ENCODE measurements around the gene PROZ.

Gene PROZ

DNA sequence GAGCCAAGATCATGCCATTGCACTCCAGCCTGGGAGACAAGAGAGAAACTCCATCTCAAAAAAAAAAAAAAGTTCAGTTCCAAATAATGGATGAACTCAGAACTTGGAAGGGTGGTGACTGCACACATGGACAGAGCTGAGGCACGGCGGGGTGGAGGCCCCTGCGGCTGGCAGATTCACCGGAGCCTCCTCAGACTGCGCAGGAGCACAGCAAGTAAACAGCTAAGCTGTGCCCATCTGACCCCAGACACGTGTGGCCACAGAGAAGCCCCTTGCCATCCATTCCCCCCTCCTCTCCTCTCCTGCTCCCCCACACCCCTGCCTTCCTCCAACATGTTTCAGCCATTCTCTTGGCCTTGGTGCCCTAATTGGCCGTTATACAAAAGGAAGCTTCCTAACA, 15.6 kb upstream of the PROZ start:
- no peak for DNase-seq

DNA sequence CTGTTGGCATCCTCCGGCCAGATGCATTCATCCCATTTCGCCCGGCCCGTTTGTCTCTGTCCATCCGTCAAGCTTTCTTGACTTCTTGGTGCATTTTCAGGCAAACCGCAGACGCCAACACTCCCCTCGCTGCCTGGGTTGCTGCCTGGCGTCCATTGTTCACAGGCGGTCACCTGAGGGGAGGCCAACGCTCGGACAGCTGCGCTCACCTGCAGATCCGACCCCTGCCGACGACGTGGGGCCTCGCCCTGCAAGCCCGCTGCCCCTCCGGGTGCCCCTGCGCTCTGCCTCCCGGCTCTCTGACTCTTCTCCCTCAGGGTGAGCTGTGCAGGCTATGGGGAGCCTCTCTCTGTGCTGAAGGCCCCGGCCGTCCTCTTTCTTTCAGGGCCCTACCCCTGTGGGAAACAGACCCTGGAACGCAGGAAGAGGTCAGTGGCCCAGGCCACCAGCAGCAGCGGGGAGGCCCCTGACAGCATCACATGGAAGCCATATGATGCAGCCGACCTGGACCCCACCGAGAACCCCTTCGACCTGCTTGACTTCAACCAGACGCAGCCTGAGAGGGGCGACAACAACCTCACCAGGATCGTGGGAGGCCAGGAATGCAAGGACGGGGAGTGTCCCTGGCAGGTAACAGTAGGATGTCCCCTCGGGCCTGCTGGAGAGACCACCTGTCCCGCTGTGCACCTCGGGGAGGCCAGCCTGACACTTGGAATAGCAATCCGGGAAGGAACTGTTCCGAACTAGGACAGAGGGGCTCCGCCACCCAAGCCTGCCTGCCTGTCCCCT, 14.8 kb upstream of the PROZ start:
- DNase-seq = no peak

DNA sequence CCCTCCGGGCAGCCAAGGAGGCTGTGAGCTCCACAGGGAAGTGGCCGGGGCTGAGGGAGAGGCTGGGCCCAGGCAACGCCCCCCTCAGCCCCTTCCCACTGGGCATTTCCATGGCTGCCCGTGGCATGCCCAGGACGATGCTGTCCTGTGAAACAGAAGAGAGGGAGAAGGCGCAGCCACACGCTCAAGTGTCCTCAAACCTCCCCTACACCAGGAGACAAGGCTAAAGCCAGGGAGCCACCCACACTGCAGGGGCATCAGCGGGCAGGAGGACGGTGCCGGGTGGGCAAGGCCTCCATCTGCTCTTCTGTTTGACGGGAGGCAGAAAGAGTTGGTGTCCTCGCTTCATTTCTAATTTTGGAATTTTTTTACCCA, 14.2 kb upstream of the PROZ start:
- DNase-seq = no peak

DNA sequence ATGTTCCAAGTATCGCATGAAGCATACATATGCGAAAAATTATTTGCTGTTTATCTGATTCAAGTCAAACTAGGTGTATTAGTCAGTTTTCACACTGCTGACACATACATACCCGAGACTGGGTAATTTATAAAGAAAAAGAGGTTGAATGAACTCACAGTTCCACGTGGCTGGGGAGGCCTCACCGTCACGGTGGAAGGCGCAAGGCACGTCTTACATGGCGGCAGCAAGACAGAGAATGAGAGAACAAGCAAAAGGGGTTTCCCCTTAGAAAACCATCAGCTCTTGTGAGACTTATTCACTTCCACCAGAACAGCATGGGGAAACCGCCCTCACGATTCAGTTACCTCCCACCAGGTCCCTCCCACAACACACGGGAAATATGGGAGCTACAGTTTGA, 13.0 kb upstream of the PROZ start:
- DNase-seq = no peak

DNA sequence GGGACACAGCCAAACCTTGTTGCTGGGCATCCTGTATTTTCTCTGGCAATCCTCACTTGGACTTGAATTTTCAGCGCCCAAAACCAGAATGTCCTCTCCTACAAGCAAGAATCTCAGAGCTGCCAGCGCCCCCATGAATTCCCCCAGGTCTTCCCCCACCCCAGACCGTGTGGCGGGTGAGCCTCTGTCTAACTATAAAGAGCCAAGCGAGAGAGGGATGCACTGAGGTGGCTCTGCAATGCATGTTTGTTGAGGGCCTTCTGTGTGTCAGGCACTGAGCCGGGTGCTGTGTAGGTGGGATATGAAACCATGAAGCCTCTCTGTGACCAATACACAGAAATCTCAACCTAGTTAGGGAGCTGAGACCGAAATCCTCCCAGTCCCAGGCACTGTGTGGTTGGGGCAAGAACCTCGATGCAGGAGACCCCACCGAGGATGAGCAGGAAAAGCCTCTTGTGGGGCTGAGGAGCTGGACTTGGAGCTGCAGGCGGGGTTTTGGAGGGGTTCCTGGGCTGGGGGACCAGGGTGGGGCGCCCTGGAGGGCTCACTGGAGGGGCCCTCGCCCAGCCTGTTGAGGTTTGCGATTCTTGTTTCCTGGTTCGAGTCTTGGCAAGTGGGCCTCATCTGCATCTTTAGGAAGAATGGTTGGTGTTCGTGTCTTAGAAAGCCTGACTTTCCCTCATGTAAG, 12.4 kb upstream of the PROZ start:
- DNase-seq = no peak

DNA sequence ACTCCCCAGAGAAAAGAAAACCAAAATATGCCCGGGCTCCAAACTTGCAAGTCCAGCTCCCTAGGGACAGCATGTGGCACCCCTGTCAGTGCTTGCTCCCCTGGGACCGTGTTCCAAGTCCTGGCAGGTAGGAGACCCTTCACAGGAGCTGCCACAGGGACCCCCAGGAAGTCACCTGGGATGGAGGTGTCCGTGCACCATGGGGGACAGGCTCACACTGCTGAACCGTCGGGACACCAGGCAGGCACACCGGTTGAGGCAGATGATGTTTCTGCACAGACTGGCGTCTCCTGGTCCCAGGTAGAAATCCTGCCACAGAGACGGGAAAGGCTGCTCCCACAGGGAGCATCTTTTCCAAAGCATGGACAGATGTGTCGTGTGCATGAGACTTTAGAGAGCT, 11.7 kb upstream of the PROZ start:
- DNase-seq = no peak

DNA sequence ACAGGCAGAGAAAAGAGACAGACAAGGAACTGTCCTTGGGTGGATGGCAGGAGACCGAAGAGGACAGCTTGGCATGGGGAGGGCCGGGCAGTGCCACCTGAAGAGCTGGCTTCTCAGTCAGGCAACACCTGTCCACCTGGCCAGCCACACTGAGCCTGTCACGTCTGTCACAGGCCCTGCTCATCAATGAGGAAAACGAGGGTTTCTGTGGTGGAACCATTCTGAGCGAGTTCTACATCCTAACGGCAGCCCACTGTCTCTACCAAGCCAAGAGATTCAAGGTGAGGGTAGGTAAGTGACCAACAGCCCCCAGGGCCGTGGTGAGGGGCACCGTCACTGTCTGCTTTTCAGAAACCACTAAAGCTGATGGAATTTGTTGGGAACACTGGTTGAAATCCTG, 11.2 kb upstream of the PROZ start:
- DNase-seq = no peak

DNA sequence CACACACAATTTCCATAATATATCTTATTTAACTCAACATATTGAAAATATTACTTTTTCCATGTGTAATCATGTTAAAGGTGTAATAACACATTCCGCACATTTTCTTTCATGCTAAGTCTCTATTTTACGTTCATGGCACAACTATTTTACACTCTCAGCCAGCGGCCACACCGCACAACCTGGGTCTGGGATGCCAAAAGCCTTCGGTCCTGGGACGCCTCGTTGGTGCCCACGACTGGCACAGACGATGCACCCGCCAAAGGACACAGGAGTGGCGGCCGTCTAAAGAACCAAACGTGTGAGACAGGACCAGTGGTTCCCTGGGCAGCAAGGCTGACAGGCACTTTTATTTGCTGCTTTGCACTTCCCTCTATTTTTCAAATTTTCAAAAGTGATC, 10.0 kb upstream of the PROZ start:
- no peak for DNase-seq

DNA sequence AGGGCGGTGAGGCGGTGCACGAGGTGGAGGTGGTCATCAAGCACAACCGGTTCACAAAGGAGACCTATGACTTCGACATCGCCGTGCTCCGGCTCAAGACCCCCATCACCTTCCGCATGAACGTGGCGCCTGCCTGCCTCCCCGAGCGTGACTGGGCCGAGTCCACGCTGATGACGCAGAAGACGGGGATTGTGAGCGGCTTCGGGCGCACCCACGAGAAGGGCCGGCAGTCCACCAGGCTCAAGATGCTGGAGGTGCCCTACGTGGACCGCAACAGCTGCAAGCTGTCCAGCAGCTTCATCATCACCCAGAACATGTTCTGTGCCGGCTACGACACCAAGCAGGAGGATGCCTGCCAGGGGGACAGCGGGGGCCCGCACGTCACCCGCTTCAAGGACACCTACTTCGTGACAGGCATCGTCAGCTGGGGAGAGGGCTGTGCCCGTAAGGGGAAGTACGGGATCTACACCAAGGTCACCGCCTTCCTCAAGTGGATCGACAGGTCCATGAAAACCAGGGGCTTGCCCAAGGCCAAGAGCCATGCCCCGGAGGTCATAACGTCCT, 9.4 kb upstream of the PROZ start:
- no peak for DNase-seq

DNA sequence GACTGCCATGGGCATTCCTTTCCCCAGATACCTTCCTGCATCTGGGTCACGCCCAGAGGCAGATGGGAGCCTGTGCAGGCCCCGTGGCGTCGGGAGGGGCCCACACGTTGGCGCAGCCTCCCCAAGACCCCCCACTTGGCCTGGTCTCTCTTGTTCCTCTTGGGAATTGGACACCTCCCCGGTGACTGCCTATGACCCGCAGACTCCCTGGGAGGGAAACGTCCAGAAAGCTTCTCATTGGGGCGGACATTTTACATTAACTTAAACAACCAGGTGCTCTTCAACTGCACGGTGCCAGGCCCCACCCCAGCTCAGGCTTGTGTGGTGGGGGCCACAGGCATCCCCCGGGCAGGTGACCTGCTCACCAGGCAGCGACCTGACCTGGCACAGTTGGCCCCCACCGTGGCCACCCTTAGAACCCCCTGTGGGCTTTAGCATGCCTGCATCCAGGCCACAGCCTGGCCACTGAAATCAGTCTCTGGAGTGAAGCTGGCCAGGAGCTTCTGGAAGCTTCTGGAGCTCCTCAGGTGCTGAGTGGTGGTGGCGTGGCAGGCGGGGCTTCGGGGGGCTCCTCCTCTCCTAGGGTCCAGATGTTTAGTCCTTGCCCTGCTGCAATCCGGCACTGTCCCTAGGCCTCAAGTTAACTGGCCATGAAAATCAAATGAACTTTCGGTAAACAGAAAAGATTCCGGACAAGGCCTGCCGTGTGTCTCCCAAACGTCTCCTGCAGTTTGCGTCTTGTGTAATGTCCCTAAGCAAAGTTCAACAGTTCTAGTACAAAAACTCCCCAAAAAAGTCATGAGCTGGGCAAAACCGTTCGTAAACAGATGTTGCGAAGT, 8.5 kb upstream of the PROZ start:
- no peak for DNase-seq

DNA sequence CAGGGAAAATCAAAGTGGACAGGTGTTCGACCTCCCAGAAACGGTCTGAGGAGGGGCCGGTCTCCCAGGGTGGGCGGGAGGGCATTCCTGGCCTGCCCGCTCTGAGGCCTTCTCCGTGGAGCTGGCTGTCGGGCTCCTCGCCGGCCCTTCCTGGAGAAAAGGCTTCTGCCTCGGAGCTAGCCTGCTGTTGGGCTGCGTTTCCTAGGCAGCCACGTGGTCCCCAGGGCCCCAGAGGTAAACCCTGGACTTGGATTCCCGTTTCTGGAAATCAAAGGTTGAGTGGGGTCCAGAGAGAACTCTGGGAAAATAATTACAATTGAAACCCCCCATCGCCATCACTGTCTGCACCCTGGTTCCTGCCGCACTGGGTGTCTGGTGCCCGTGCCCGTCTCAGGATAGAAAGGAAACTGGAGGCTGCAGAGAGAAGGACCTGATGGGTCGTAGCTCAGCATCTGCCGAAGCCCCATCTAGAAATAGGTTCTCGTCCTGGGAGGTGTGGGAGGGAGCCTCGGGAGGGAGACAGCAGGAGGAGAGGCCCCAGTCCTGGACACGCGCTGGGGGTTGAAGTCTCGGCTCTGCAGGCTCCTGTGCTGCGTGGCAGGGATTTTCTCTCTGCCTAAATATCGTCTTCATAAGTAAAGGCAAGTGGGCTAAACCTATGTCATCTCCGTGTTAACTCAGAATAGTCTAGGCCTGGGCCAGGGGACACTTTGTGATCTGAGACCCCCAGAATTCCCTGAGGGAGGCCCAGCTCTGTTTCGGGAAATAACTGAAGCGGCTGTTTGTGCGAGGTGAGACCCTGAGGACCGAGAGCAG, 7.7 kb upstream of the PROZ start:
- DNase-seq = no peak

DNA sequence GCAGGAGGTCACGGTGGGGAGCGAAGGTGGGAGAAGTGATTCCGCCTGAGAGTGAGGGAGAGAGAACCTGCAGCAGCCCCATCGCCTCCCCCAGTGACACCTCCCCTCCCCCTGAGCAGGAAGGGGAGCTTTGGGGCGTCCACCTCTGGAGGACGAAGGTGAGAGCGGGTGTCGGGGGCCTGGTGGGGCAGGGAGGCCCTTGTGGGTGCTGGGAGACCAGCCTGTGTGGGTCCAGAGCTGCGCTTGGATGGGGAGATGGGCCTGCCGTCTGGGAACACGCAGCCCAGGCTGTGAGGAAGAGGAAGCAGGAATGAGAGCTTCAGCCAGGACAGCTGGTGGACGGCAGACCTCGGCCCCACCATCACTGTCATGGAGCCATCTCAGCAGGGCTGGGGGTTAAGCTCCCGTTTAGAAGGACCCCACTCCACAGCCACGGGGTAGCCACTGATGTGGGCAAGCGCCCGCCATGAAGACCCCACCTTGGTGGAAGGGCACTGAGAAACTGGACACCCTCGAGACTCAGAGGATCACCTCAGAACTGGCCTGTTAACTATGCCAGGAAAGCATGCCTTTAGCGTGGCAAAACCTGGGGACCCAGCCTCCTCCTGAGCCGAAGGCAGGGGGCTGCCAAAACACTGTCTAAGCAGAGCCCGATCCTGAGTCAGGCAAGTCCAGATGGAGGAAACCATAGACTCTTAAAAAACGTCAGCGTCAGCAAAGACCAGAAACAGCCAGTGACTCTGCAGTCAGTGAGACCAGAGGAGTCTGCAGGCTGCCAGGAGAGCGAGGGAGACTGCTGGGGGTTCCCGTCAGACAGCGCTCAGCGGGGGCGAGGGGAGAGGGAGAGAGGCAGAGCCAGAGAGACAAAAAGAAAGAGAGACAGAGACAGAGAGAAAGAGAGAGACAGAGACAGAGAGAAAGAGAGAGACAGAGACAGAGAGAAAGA, 6.4 kb upstream of the PROZ start:
- DNase-seq = peak; percentile 15

DNA sequence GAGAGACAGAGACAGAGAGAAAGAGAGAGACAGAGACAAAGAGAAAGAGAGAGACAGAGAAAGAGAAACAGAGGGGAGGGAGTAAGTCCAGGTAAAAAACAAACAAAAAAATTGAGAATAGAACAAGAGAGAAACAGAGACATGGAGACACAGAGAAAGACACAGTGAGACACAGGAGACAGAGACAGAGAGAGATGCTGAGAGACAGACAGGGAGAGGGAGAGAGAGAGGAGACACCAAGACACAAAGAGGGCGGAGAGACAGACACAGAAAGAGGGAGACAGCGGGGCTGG, 5.8 kb upstream of the PROZ start:
- DNase-seq = no peak

DNA sequence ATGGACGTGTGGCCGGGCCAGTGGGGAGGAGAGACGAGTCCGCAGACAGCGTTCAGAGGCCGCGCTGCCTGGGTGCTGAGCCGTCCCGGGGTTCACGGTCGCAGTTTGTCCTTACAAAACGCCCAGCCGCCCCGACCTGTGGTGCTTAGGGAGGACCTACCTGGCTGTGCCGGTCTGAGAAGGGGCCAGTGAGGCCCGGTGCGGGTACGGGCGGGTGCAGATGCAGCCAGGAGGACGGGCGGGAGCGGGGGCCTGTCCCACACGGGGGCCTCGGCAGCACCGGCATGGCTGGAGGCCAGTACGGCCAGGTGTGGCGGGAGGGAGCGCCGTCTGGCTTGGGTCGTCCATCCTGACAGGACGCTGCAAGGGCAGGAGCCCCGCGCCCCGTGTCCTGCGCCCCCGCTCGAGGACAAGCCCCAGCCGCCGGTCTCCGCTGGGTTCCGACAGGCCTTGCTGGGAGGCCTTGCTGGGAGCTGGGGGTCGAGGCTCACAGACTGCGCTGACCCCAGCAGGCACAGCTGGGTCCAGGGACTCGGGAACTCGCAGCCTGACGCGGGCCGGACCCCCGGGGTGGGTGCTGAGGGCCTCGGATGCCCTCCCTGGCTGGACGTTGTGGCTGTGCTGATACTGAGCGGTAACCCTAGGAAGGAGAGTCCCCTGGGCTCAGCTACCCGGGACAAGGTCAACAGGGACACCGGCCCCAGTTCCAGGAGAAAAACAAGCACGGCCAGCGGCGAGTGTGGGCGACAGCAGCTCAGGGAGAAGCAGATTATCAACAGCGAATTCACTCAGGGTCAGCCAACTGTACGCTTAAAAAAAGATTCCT, 5.3 kb upstream of the PROZ start:
- DNase-seq = peak; percentile 65

DNA sequence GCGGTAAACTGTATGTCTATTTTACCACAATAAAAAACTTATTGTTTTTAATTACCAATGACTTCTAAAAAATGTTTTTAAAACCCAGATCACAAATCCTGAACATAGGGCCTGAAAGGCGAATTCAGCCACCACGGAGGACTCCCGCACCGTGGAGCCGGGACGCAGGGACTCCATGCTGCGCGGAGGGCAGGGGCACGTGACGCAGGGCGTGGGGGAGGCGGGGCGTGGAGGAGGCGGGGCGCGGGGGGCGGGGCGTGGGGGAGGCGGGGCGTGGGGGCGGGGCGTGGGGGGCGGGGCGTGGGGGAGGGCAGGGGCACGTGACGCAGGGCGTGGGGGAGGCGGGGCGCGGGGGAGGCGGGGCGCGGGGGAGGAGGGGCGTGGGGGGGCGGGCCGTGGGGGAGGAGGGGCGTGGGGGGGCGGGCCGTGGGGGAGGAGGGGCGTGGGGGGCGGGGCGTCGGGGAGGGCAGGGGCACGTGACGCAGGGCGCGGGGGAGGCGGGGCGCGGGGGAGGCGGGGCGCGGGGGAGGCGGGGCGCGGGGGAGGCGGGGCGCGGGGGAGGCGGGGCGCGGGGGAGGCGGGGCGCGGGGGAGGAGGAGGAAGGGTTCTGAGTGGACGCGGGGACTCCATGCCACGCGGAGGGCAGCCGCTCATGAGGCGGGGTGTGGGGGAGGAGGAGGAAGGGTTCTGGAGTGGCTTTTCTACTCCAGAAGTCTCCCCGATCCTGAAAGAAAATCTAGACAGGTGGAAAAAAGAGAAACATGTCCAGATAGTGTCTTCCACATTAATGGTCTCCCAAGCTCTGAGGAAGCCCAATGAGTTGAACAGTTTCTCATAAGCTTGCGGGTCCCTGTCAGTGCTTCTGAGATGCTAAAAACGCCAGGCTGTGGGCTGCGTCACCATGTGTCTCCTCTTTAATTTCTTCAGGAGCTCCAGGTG, 4.4 kb upstream of the PROZ start:
- peak; percentile 80 for DNase-seq

DNA sequence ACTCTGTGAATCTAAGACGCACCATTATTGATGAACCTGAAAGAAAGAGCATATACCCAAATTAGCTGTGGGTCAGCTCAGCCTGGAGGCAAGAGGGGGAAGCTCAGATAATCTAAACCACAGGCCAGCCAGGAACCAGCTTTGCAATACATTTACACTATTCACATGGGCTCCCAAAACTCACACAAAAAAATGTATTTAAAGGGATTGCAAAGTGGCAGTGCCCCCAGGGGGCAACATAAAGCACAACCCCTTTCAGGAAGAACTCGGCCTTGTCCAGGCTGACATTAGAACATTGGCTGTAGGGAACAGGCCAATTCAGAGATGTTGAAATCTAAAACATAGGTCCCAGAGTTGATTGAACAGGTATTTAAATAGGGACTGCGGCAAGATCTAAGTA, 3.2 kb upstream of the PROZ start:
- DNase-seq = no peak

DNA sequence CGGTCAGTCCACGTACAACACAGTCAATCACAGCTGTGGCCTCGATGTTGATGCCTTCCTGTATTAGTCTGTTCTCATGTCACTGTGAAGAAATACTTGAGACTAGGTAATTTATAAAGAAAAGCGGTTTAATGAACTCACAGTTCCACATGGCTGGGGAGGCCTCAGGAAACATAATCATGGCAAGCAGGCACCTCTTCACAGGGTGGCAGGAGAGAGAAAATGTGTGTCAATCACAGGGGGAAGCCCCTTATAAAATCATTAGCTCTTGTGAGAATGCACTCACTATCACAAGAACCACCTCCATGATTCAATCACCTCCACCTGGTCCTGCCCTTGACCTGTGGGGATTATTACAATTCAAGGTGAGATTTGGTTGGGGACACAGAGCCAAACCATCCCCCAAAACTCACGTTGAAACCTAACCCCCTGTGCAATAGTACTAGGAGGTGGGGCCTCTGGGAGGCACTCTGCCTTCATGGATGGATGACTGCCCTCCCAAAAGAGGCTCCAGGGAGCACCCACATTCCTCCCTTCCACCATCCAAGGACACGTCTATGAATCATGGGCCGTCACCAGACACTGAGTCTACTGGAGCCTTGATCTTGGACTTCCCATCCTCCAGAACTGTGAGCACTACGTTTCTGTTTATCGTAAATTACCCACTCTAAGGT, 2.3 kb upstream of the PROZ start:
- DNase-seq = no peak

DNA sequence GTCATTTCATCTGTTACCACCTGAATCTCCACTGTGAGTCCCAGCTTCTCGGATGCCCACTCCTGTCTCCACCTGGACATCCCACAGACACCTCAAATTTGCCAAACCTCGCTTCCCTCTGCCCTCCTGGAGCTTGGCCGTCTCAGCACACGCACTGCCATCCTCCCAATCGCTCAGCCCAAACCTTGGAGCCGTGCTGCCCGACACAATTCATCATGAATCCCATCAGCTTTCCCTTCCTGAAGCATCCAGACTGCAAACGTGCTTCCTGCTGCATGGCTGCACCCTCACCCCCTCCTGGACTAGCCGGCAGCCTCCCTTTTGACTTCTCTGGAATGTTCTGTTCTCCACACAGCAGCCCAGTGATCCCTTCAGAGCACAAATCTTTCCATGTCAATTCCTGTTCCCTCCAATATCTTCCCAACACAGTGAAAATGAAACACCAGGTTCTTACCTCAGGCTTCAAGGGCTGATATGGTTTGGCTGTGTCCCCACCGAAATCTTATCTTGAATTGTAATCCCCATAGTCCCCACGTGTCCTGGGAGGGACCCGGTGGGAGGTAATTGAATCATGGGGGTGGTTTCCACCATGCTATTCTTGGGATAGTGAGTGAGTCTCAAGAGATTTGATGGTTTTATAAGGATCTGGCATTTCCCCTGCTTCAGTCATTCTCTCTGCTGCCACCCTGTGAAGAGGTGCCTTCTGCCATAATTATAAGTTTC, 1.1 kb upstream of the PROZ start:
- DNase-seq = no peak
